HEK293T (cell line): ENCODE results near the gene CD36.

ENCODE experiments used
- CTCF ChIA-PET: fragments of 350-600 bp; formaldehyde crosslinking; extraction: SDS; loops from one replicate; lab custom pipeline; 2021; ENCODE audit warnings: antibody characterized with exemption, inconsistent platforms; lab: Yijun Ruan, JAX
- POLR2A ChIA-PET: fragments of 350-600 bp; formaldehyde crosslinking; extraction: SDS; loops from one replicate; lab custom pipeline; 2020; ENCODE audit warnings: antibody characterized with exemption, inconsistent platforms; lab: Yijun Ruan, JAX
- DNase-seq: peaks from one replicate; pipeline ENCODE4 v3.0.0; 2012; ENCODE audit warnings: mixed read lengths; ENCODE audit errors: extremely low spot score
- ARNT ChIP-seq: fragments of 450-650 bp; IDR thresholded peaks from 2 replicates; pipeline ENCODE4 v1.6.1; 2017; ENCODE audit warnings: mild to moderate bottlenecking
- BHLHE40 ChIP-seq: fragments of 450-650 bp; IDR thresholded peaks from 2 replicates; pipeline ENCODE4 v1.6.1; 2016; ENCODE audit warnings: mild to moderate bottlenecking, moderate library complexity, borderline replicate concordance
- CTBP1 ChIP-seq: fragments of 450-650 bp; IDR thresholded peaks from 2 replicates; pipeline ENCODE4 v1.6.1; 2016; ENCODE audit warnings: borderline replicate concordance
- ELF4 ChIP-seq: fragments of 450-650 bp; IDR thresholded peaks from 2 replicates; pipeline ENCODE4 v1.6.1; 2017; ENCODE audit warnings: antibody characterized with exemption
- FOXA1 ChIP-seq: fragments of 450-650 bp; IDR thresholded peaks from 2 replicates; pipeline ENCODE4 v1.6.1; 2016; ENCODE audit warnings: mild to moderate bottlenecking
- FOXK2 ChIP-seq: fragments of 450-650 bp; IDR thresholded peaks from 2 replicates; pipeline ENCODE4 v1.6.1; 2016; ENCODE audit warnings: mild to moderate bottlenecking
- FOXM1 ChIP-seq: fragments of 450-650 bp; IDR thresholded peaks from 2 replicates; pipeline ENCODE4 v1.6.1; 2017; ENCODE audit warnings: mild to moderate bottlenecking, borderline replicate concordance
- HDGF ChIP-seq: fragments of 450-650 bp; IDR thresholded peaks from 2 replicates; pipeline ENCODE4 v1.6.1; 2017; ENCODE audit warnings: antibody characterized with exemption, borderline replicate concordance
- L3MBTL2 ChIP-seq: fragments of 450-650 bp; conservative IDR thresholded peaks from 2 replicates; pipeline ENCODE4 v1.6.1; 2016; ENCODE audit warnings: mild to moderate bottlenecking
- LEF1 ChIP-seq: fragments of 450-650 bp; IDR thresholded peaks from 2 replicates; pipeline ENCODE4 v1.6.1; 2017; ENCODE audit warnings: mild to moderate bottlenecking, borderline replicate concordance
- NFRKB ChIP-seq: fragments of 450-650 bp; IDR thresholded peaks from 2 replicates; pipeline ENCODE4 v1.6.1; 2016; ENCODE audit warnings: mild to moderate bottlenecking, moderate library complexity
- PKNOX1 ChIP-seq: fragments of 450-650 bp; IDR thresholded peaks from 2 replicates; pipeline ENCODE4 v1.6.1; 2016
- SP1 ChIP-seq: fragments of 450-650 bp; IDR thresholded peaks from 2 replicates; pipeline ENCODE4 v1.6.1; 2017
- SUZ12 ChIP-seq: fragments of 450-650 bp; IDR thresholded peaks from 2 replicates; pipeline ENCODE4 v1.6.1; 2016; ENCODE audit warnings: mild to moderate bottlenecking
- TARDBP ChIP-seq: fragments of 450-650 bp; IDR thresholded peaks from 2 replicates; pipeline ENCODE4 v1.6.1; 2016
- ZNF384 ChIP-seq: fragments of 450-650 bp; IDR thresholded peaks from 2 replicates; pipeline ENCODE4 v1.6.1; 2016

CD36 gene

GRCh38 chr7:80636709-80637108 lies 1.7 kb upstream of the CD36 start:
- ChIA-PET CTCF (no interaction called here), POLR2A (no interaction called here)
- TF ChIP-seq TARDBP (no peak), FOXA1 (no peak), FOXK2 (no peak), CTBP1 (no peak), ZNF384 (no peak), LEF1 (no peak), FOXM1 (no peak), ARNT (no peak), HDGF (no peak), NFRKB (no peak), SP1 (no peak)
- no peak for DNase-seq

GRCh38 chr7:80637454-80637853 lies 988 bp upstream of the CD36 start:
- no peak for DNase-seq
- ChIA-PET POLR2A (no interaction called here), CTCF (interaction anchor here (0.7 kb wide), 1 partner anchor 9 kb away, joined by 3 read pairs; no protein-coding TSS in a partner anchor)
- TF ChIP-seq FOXA1 (no peak), LEF1 (no peak), ELF4 (no peak), NFRKB (no peak), L3MBTL2 (no peak), CTBP1 (no peak), SUZ12 (no peak), FOXK2 (no peak)

- ChIA-PET CTCF (no interaction called here), POLR2A (no interaction called here)
- no peak for DNase-seq
- TF ChIP-seq ZNF384, result no peak
- TF ChIP-seq SUZ12, result no peak
- TF ChIP-seq FOXK2, result no peak
- no peak for TF ChIP-seq ELF4
- no peak for TF ChIP-seq FOXM1
- no peak for TF ChIP-seq LEF1
- TF ChIP-seq ARNT, result no peak
- no peak for TF ChIP-seq NFRKB
- no peak for TF ChIP-seq SP1
- TF ChIP-seq TARDBP, result no peak
- no peak for TF ChIP-seq FOXA1
- TF ChIP-seq HDGF, result no peak
These were observed 569 bp downstream of the CD36 start for GRCh38 chr7:80639011-80639410.

GRCh38 chr7:80640846-80641245 lies 2.4 kb downstream of the CD36 start:
- DNase-seq, result no peak
- POLR2A ChIA-PET, result no interaction called here
- CTCF ChIA-PET, result no interaction called here
- no peak for TF ChIP-seq BHLHE40
- no peak for TF ChIP-seq L3MBTL2
- no peak for TF ChIP-seq PKNOX1
- no peak for TF ChIP-seq LEF1
- TF ChIP-seq FOXK2, result no peak
- TF ChIP-seq ARNT, result no peak

- TF ChIP-seq L3MBTL2 (no peak), ELF4 (no peak), LEF1 (no peak), TARDBP (no peak), SUZ12 (no peak), PKNOX1 (no peak), ARNT (no peak), BHLHE40 (no peak), HDGF (no peak), CTBP1 (no peak)
- no peak for DNase-seq
- ChIA-PET CTCF (no interaction called here), POLR2A (no interaction called here)
These were observed 3.1 kb downstream of the CD36 start for GRCh38 chr7:80641548-80641947.

GRCh38 chr7:80642871-80643270 lies 4.4 kb downstream of the CD36 start:
- TF ChIP-seq SP1, result no peak
- no peak for TF ChIP-seq ZNF384
- POLR2A ChIA-PET, result no interaction called here
- CTCF ChIA-PET, result no interaction called here
- no peak for DNase-seq

- ChIA-PET POLR2A (no interaction called here), CTCF (no interaction called here)
- no peak for DNase-seq
- TF ChIP-seq FOXA1, result no peak
These were observed 5.0 kb downstream of the CD36 start for GRCh38 chr7:80643336-80643915.

GRCh38 chr7:80644054-80644453 lies 5.6 kb downstream of the CD36 start:
- no peak for DNase-seq
- ChIA-PET POLR2A (no interaction called here), CTCF (no interaction called here)
- TF ChIP-seq FOXM1, result no peak
- TF ChIP-seq FOXA1, result no peak
- TF ChIP-seq BHLHE40, result no peak
- no peak for TF ChIP-seq NFRKB
- TF ChIP-seq FOXK2, result no peak
- no peak for TF ChIP-seq LEF1
- TF ChIP-seq SUZ12, result no peak
- TF ChIP-seq SP1, result no peak
- TF ChIP-seq HDGF, result no peak
- TF ChIP-seq ELF4, result no peak
- TF ChIP-seq L3MBTL2, result no peak
- TF ChIP-seq ZNF384, result no peak
- TF ChIP-seq PKNOX1, result no peak
- no peak for TF ChIP-seq CTBP1
- no peak for TF ChIP-seq TARDBP
- TF ChIP-seq ARNT, result no peak
